K562 (cell line): ENCODE measurements around the gene ERBB3. TPM values are rescaled to one million over a fixed set of nuclear protein-coding genes. Genes with fewer than 3 reads are reported as not detected.

Experiments used
- ATF2 ChIP-seq: sonication (generic); formaldehyde crosslinking; IDR thresholded peaks from 2 replicates; pipeline ENCODE4 v1.8.1; 2022; ENCODE audit warnings: missing genetic modification reagents
- CBFB ChIP-seq: sonication (generic); formaldehyde crosslinking; IDR thresholded peaks from 2 replicates; pipeline ENCODE4 v1.4.0; 2020; ENCODE audit warnings: mild to moderate bottlenecking, missing genetic modification reagents
- CBX3 ChIP-seq, 2 experiments: IDR thresholded peaks; 1 replicate in 1 of 2; 2 replicates in 1 of 2; pipeline ENCODE4 v1.6.1; 2012; ENCODE audit warnings: inconsistent platforms in 2 of 2, low read length in 2 of 2, borderline replicate concordance in 1 of 2, control low read depth in 1 of 2
- CBX8 ChIP-seq: fragments of 200-600 bp; sonication (generic); IDR thresholded peaks from 2 replicates; pipeline ENCODE4 v1.6.1; 2012; ENCODE audit warnings: borderline replicate concordance, mixed run types, low read depth, mild to moderate bottlenecking, moderate library complexity, mixed read lengths, low read length, control low read depth, inconsistent platforms; ENCODE audit not compliant: poor library complexity, severe bottlenecking; ENCODE audit errors: extremely low read depth
- CTBP1 ChIP-seq: fragments of 450-650 bp; IDR thresholded peaks from 2 replicates; pipeline ENCODE4 v1.6.1; 2016; ENCODE audit warnings: borderline replicate concordance
- E2F3 ChIP-seq: fragments of 250-450 bp; sonication (Bioruptor Pico); IDR thresholded peaks from 2 replicates; pipeline ENCODE4 v1.4.0; 2020; ENCODE audit warnings: mild to moderate bottlenecking
- E2F6 ChIP-seq, 2 experiments: IDR thresholded peaks; 2 replicates each; pipeline ENCODE4 v1.6.1; 2011; ENCODE audit warnings: borderline replicate concordance in 1 of 2, control low read depth in 1 of 2, low read depth in 1 of 2, low read length in 1 of 2, mild to moderate bottlenecking in 1 of 2, mixed read lengths in 1 of 2, moderate library complexity in 1 of 2; ENCODE audit not compliant: insufficient read depth in 1 of 2, insufficient read length in 1 of 2, poor library complexity in 1 of 2, severe bottlenecking in 1 of 2; ENCODE audit errors: extremely low read depth in 1 of 2
- EGR1 ChIP-seq: fragments of 450-650 bp; conservative IDR thresholded peaks from 2 replicates; pipeline ENCODE4 v1.6.1; 2017; ENCODE audit warnings: mild to moderate bottlenecking
- ERF ChIP-seq: fragments of 450-650 bp; formaldehyde crosslinking; IDR thresholded peaks from 2 replicates; pipeline ENCODE4 v1.4.0; 2020; ENCODE audit warnings: mild to moderate bottlenecking, mixed read lengths
- ESRRA ChIP-seq: fragments of 450-650 bp; IDR thresholded peaks from 2 replicates; pipeline ENCODE4 v1.6.1; 2014; ENCODE audit warnings: low read depth, mild to moderate bottlenecking, moderate library complexity, borderline replicate concordance
- FOXM1 ChIP-seq, 2 experiments: fragments of 450-650 bp in 1 of 2; sonication (generic) in 1 of 2; formaldehyde crosslinking in 1 of 2; IDR thresholded peaks; 2 replicates each; pipeline versions ENCODE4 v1.6.1 to v1.9.0; 2017 to 2022; ENCODE audit warnings: low read depth in 2 of 2, mild to moderate bottlenecking in 2 of 2, missing genetic modification reagents in 1 of 2, moderate library complexity in 1 of 2
- HDAC1 ChIP-seq, 2 experiments: fragments of 450-650 bp; IDR thresholded peaks; 2 replicates each; pipeline ENCODE4 v1.6.1; 2016 to 2017; ENCODE audit warnings: inconsistent platforms in 1 of 2, mild to moderate bottlenecking in 1 of 2, moderate library complexity in 1 of 2
- HMGN3 ChIP-seq: IDR thresholded peaks from 2 replicates; pipeline ENCODE4 v1.6.1; 2011; ENCODE audit warnings: borderline replicate concordance, low read depth, mild to moderate bottlenecking, mixed read lengths, low read length; ENCODE audit not compliant: insufficient read length; ENCODE audit errors: extremely low read depth
- HOXB6 ChIP-seq: fragments of 250-450 bp; sonication (Bioruptor Pico); IDR thresholded peaks from 2 replicates; pipeline ENCODE4 v1.5.1; 2022; ENCODE audit warnings: mild to moderate bottlenecking, borderline replicate concordance
- KAT8 ChIP-seq: fragments of 450-650 bp; IDR thresholded peaks from 2 replicates; pipeline ENCODE4 v1.6.1; 2016; ENCODE audit warnings: low read depth, mild to moderate bottlenecking
- MECOM ChIP-seq: fragments of 250-450 bp; sonication (Bioruptor Pico); IDR thresholded peaks from 2 replicates; pipeline ENCODE4 v1.8.0; 2022; ENCODE audit warnings: inconsistent platforms
- NFE2L1 ChIP-seq: fragments of 450-650 bp; IDR thresholded peaks from 2 replicates; pipeline ENCODE4 v1.6.1; 2016; ENCODE audit warnings: missing genetic modification characterization, low read depth, mild to moderate bottlenecking, missing compliant biosample characterization, moderate library complexity, borderline replicate concordance
- NONO ChIP-seq, 2 experiments: fragments of 200-400 bp in 1 of 2; fragments of 450-650 bp in 1 of 2; formaldehyde crosslinking in 1 of 2; IDR thresholded peaks; 2 replicates each; pipeline ENCODE4 v1.6.1; 2017; ENCODE audit warnings: low read depth in 2 of 2, mild to moderate bottlenecking in 2 of 2, moderate library complexity in 2 of 2, low read length in 1 of 2
- SMAD1 ChIP-seq: fragments of 150-350 bp; IDR thresholded peaks from 2 replicates; pipeline ENCODE4 v1.6.1; 2014; ENCODE audit warnings: low read length, low read depth; ENCODE audit not compliant: partially characterized antibody
- STAT5A ChIP-seq: IDR thresholded peaks from 2 replicates; pipeline ENCODE4 v1.6.1; 2012; ENCODE audit warnings: low read length, inconsistent platforms, borderline replicate concordance
- TCF7L2 ChIP-seq: fragments of 150-350 bp; IDR thresholded peaks from 2 replicates; pipeline ENCODE4 v1.6.1; 2016; ENCODE audit warnings: low read depth, mild to moderate bottlenecking, low read length, moderate library complexity
- TRIM24 ChIP-seq, 2 experiments: fragments of 450-650 bp; IDR thresholded peaks; 2 replicates each; pipeline ENCODE4 v1.6.1; 2016
- ZBTB7A ChIP-seq: IDR thresholded peaks from 2 replicates; pipeline ENCODE4 v1.6.1; 2011; ENCODE audit warnings: low read depth, mild to moderate bottlenecking, low read length, moderate library complexity, borderline replicate concordance; ENCODE audit not compliant: control insufficient read depth
- ZNF23 ChIP-seq: fragments of 250-450 bp; sonication (Bioruptor Pico); IDR thresholded peaks from 2 replicates; pipeline ENCODE4 v1.4.0; 2020; ENCODE audit warnings: mild to moderate bottlenecking
- ZNF561 ChIP-seq: fragments of 450-650 bp; formaldehyde crosslinking; conservative IDR thresholded peaks from 2 replicates; pipeline ENCODE4 v1.4.0; 2020; ENCODE audit warnings: mild to moderate bottlenecking, moderate library complexity
- ZNF584 ChIP-seq: fragments of 200-800 bp; sonication (Bioruptor generic); IDR thresholded peaks from 2 replicates; pipeline ENCODE4 v1.6.1; 2016; ENCODE audit warnings: low read depth, mild to moderate bottlenecking, missing genetic modification characterization, missing compliant biosample characterization
- polyA plus RNA-seq, 8 experiments: library from polyadenylated mRNA; depleted of rRNA in 4 of 8; stranded (reverse) in 5 of 8; unstranded in 3 of 8; fragments of >200 nt; fragmentation: Nextera tagmentation in 2 of 8; fragmentation: Illumina TruSeq in 1 of 8; extraction: Ambion mirVana in 2 of 8; extraction: Trizol in 1 of 8; gene quantifications; 2 replicates each; pipeline versions ENCODE4 v1.2.1 to v1.2.3, GENCODE V29; 2011 to 2014; ENCODE audit warnings: inconsistent platforms in 1 of 8, missing spikeins in 1 of 8
- total RNA-seq, 7 experiments: library from RNA; depleted of rRNA in 6 of 7; stranded (reverse); fragments of >200 nt in 6 of 7; fragmentation: Illumina TruSeq in 2 of 7; extraction: Trizol in 2 of 7; gene quantifications; 2 replicates each; pipeline versions ENCODE4 v1.2.1 to v1.2.3, GENCODE V29; 2011 to 2021; ENCODE audit warnings: low replicate concordance in 1 of 7

The ERBB3 gene
- total and polyA plus RNA-seq, 9 of the 15 experiments (the other 6 are each of a cell fraction or from before 2014, with no cell fraction given): 1.5 to 5.4 (median 3.8) TPM

DNA sequence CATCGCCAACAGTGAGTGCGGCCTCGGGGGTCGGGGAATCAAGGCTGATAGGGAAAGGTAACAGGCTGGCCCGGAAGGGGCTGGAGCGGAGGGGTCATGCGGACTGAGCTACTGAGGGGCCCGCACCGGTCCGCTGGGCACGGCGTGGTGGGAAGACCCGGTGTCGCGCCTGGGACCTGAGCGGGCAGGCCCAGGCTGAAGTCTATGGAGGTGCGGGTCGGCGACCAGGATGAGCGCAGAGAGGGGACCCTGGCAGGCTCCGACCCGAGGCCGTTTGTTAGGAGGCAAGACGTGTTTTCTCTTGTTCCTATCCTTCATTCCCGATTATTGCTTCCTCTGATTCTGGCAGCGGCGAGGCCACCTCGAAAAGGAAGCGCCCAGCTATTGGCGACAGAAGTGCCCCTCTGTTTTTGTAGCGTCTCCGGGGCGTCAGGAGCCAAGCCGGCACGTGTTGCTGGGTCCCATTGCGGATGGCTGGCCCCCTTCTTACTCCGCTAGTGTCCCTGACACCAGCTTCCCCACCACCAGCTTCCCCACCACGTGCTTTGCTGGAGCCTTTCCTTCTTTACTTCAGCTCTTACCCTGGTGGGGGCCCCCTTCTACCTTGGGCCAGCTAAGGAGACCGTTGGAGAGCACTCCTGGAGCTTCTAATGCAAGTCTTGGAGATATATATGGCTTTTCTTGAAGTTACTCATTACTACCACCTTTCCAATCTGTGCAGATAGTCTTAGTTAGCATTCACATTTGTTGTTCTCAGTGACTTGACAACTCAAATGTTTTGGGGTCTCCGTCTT is 25.0 kb downstream of the ERBB3 start (continued):
- TF ChIP-seq E2F6 (IDR thresholded peaks at IDR 0.05; ENCODE audit: borderline replicate concordance in 1 of 2, extremely low read depth in 1 of 2, insufficient read depth in 1 of 2, insufficient read length in 1 of 2, low read depth in 1 of 2, low read length in 1 of 2, poor library complexity in 1 of 2, severe bottlenecking in 1 of 2) (peak in 1 of 2 experiments; percentile 56), ATF2 (no peak), ZNF23 (CRISPR knock-in tag) (no peak), CBX8 (no peak), KAT8 (no peak), SMAD1 (no peak), TRIM24 (IDR thresholded peaks at IDR 0.05) (no peak), ZBTB7A (no peak; the same call in 1 of the 2 replicates), HDAC1 (IDR thresholded peaks at IDR 0.05) (peak in 1 of 2 experiments; percentile 77; a peak in 2 of 4 replicates), CBFB (CRISPR knock-in tag) (0 out of 2 replicates have a peak, but pooled peaks have one; percentile 44), HOXB6 (CRISPR knock-in tag) (no peak), FOXM1 (IDR thresholded peaks at IDR 0.05; ENCODE audit: low read depth) (0 out of 2 replicates have a peak, but pooled peaks have one; percentile 11), FOXM1 (CRISPR knock-in tag; IDR thresholded peaks at IDR 0.05; ENCODE audit: low read depth) (no peak), ZNF584 (CRISPR knock-in tag) (no peak), STAT5A (no peak), ZNF561 (CRISPR knock-in tag) (no peak), TCF7L2 (no peak), HMGN3 (no peak), ERF (no peak), ESRRA (no peak), EGR1 (no peak), NONO (IDR thresholded peaks at IDR 0.05; ENCODE audit: low read depth in 2 of 2, low read length in 1 of 2) (no peak), E2F3 (no peak), CBX3 (IDR thresholded peaks at IDR 0.05; ENCODE audit: borderline replicate concordance in 1 of 2, low read length in 2 of 2) (no peak), NFE2L1 (tag) (no peak), MECOM (no peak), CTBP1 (no peak)
